ENCODE measurements around the gene RRAGD. TPM values are rescaled to one million over a fixed set of nuclear protein-coding genes. Genes with fewer than 3 reads are reported as not detected.
A peak's percentile ranks its signal among the peaks of the same experiment; 100 is the strongest.

The RRAGD gene
- total RNA-seq, 1 experiment from 2014 or later = not detected

DNA sequence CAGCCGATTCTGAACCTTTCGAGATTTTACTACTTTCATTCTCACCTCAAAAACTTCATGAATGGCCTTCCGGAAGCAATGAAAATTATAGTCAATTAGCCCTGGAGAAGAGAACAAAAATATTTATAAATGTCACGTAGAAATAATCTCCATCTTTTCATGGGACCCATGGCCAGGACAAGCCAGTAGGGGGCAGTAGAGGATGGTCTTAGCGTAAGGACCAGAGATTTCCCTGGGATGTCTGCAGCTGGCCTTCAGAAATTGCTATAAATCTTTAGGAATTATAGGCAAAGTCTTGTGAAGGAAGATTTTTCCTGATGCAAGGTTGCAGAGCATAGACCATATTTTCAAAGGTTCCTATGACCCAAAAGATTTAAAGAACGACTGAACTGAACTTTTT lies 44.0 kb downstream of the RRAGD start:
- TF ChIP-seq CTCF (conservative IDR thresholded peaks at IDR 0.05) (peak; percentile 63), EZH2 (IDR thresholded peaks at IDR 0.05; ENCODE audit: low read depth) (no peak)
- H3K9me3 ChIP-seq (ENCODE audit: insufficient read depth, low read depth) = no peaks in the 10 kb centered on the region
- no peak overlapping the region for H3K27ac ChIP-seq
- no TSS peak for BruUV-seq (replicated peaks)
- DNase-seq = peak in 1 of 2 experiments; percentile 28
- no peaks in the 10 kb centered on the region for H3K9me2 ChIP-seq (ENCODE audit: insufficient read depth)
- H3F3A ChIP-seq (ENCODE audit: insufficient read depth, low read depth) = peaks cover 5% of the 10 kb centered on the region; the same call in 1 of the 2 replicates
- intact Hi-C loops (cut with micrococcal nuclease; ENCODE audit: unreplicated experiment) = loop anchor here (5.0 kb wide), 3 partner anchors 71 to 126 kb away; no protein-coding TSS in a partner anchor
- H3K4me2 ChIP-seq = no peak overlapping the region
- H3K27me3 ChIP-seq (ENCODE audit: insufficient read depth, low read depth) = no peaks in the 10 kb centered on the region
- H3K36me3 ChIP-seq (ENCODE audit: low read depth) = no peaks in the 10 kb centered on the region
- POLR2A ChIA-PET (ENCODE audit: unreplicated experiment) = no interaction called here
- no peaks in the 10 kb centered on the region for H3K4me1 ChIP-seq (replicated peaks; ENCODE audit: insufficient read depth)
- H4K20me1 ChIP-seq (ENCODE audit: insufficient read depth) = no peaks in the 10 kb centered on the region
- CTCF ChIA-PET = no interaction called here
- no peaks in the 10 kb centered on the region for H3K79me2 ChIP-seq (ENCODE audit: low read depth)
- no peak overlapping the region for H2AFZ ChIP-seq
- H3K4me3 ChIP-seq = no peak overlapping the region

DNA sequence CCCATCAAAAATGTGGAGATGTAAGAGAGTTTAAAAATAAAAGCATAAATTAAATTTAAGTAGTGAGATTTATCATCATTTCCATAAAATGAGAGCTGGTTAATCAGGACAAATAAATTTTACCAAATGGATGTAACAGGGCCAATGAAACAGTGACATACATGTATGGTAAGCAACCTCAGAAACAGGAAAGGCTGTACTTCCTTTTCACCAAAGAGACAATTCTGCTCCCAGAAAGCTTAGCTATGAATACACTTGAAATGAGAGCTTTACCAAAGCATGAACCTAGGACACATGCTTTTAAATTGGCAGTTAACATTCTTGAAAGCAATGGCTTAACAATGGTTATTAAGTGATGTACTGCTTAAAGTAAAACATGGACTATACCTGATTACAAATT lies 47.5 kb downstream of the RRAGD start:
- Histone ChIP-seq H2AFZ (no peak overlapping the region), H3K4me1 (replicated peaks; ENCODE audit: insufficient read depth) (no peaks in the 10 kb centered on the region), H3K4me3 (no peak overlapping the region), H3K27me3 (ENCODE audit: insufficient read depth, low read depth) (no peaks in the 10 kb centered on the region), H4K20me1 (ENCODE audit: insufficient read depth) (no peaks in the 10 kb centered on the region), H3K4me2 (no peak overlapping the region), H3K27ac (no peak overlapping the region), H3K79me2 (ENCODE audit: low read depth) (no peaks in the 10 kb centered on the region), H3K36me3 (ENCODE audit: low read depth) (no peaks in the 10 kb centered on the region), H3K9me2 (ENCODE audit: insufficient read depth) (no peaks in the 10 kb centered on the region), H3F3A (ENCODE audit: insufficient read depth, low read depth) (peaks cover 5% of the 10 kb centered on the region; the same call in 1 of the 2 replicates), H3K9me3 (ENCODE audit: insufficient read depth, low read depth) (no peaks in the 10 kb centered on the region)
- TF ChIP-seq CTCF (conservative IDR thresholded peaks at IDR 0.05) (no peak), EZH2 (IDR thresholded peaks at IDR 0.05; ENCODE audit: low read depth) (no peak)
- intact Hi-C loops (cut with micrococcal nuclease; ENCODE audit: unreplicated experiment) = no loop called here
- no peak for DNase-seq
- no TSS peak for BruUV-seq (replicated peaks)
- ChIA-PET POLR2A (ENCODE audit: unreplicated experiment) (no interaction called here), CTCF (no interaction called here)

GRCh38 chr6:89361171-89361570 lies 50.9 kb downstream of the RRAGD start:
- H3K4me1 ChIP-seq (replicated peaks; ENCODE audit: insufficient read depth) = no peaks in the 10 kb centered on the region
- H3K79me2 ChIP-seq (ENCODE audit: low read depth) = no peaks in the 10 kb centered on the region
- ChIA-PET CTCF (no interaction called here), POLR2A (ENCODE audit: unreplicated experiment) (no interaction called here)
- no peaks in the 10 kb centered on the region for H3K9me2 ChIP-seq (ENCODE audit: insufficient read depth)
- no peak overlapping the region for H3K4me3 ChIP-seq
- no peak for DNase-seq
- H3F3A ChIP-seq (ENCODE audit: insufficient read depth, low read depth) = no peaks in the 10 kb centered on the region
- intact Hi-C loops (cut with micrococcal nuclease; ENCODE audit: unreplicated experiment) = no loop called here
- H3K36me3 ChIP-seq (ENCODE audit: low read depth) = no peaks in the 10 kb centered on the region
- no peak overlapping the region for H3K27ac ChIP-seq
- H3K4me2 ChIP-seq = no peak overlapping the region
- BruUV-seq (replicated peaks) = no TSS peak
- no peak for TF ChIP-seq EZH2 (IDR thresholded peaks at IDR 0.05; ENCODE audit: low read depth)
- TF ChIP-seq CTCF (conservative IDR thresholded peaks at IDR 0.05) = no peak
- no peak overlapping the region for H2AFZ ChIP-seq
- H4K20me1 ChIP-seq (ENCODE audit: insufficient read depth) = no peaks in the 10 kb centered on the region
- no peaks in the 10 kb centered on the region for H3K27me3 ChIP-seq (ENCODE audit: insufficient read depth, low read depth)
- H3K9me3 ChIP-seq (ENCODE audit: insufficient read depth, low read depth) = no peaks in the 10 kb centered on the region

All from PC-9 (cell line).